Activated T-cell treated with anti-CD3 and anti-CD28 coated beads, Interleukin-2, amount 50 U/mL, for 48 hours (primary cell): ENCODE results near the gene METTL23.
"Not testable (repeated sequence)": the region's sequence is repeated elsewhere in the genome, so short reads cannot be mapped to it uniquely, and the experiment has no call there.

Experiments
- DNase-seq, 2 experiments: peaks; one replicate each; pipeline ENCODE4 v3.0.0-alpha.2; 2020

Gene METTL23

GRCh38 chr17:76696763-76697701 is 29.6 kb upstream of the METTL23 start:
- DNase-seq: no peak

DNA sequence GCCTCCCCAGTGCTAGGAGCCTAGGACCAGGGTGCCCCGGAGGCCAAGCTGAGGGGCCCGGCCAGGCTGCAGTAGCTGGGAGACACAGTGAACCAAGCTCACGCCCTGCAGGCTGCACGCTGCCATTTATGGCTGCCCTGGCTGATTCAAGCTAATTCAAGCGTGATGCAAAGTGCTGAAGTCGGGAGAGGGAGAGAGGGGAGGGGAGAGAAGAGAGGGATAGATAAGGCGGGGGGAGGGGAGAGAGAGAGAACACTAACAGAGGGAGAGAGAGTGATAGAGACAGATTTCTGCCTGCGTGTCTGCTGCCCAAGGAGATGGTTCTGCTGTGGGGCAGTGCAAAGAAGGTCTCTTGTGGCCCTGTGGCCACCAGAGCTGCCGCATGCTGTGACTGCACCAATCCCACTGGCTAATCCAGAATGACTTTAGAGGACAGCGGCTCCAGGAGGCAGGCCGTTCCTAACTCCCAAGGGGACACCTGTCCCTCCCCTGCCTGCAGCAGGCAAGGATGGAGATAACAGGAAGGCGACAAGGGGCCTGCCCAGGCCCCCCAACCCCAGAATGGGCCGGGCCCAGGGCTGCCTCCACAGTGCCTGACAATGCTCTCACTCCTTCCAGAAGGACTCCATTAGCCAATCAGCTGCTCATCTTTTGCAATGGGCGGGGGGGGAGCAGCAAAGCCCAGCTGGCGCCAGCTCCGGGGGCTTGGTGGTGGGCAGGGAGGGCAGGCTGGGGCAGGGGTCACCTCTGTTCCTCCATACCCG is 28.8 kb upstream of the METTL23 start:
- no peak for DNase-seq

- DNase-seq: not testable (repeated sequence)
These were observed 28.1 kb upstream of the METTL23 start for GRCh38 chr17:76698466-76698977.

- no peak for DNase-seq
These were observed 26.4 kb upstream of the METTL23 start for GRCh38 chr17:76700270-76700616.

GRCh38 chr17:76700617-76701470 is 25.8 kb upstream of the METTL23 start:
- no peak for DNase-seq

- DNase-seq: no peak
These were observed 25.1 kb upstream of the METTL23 start for GRCh38 chr17:76701471-76701967.

GRCh38 chr17:76702076-76702475 is 24.6 kb upstream of the METTL23 start:
- DNase-seq: no peak

DNA sequence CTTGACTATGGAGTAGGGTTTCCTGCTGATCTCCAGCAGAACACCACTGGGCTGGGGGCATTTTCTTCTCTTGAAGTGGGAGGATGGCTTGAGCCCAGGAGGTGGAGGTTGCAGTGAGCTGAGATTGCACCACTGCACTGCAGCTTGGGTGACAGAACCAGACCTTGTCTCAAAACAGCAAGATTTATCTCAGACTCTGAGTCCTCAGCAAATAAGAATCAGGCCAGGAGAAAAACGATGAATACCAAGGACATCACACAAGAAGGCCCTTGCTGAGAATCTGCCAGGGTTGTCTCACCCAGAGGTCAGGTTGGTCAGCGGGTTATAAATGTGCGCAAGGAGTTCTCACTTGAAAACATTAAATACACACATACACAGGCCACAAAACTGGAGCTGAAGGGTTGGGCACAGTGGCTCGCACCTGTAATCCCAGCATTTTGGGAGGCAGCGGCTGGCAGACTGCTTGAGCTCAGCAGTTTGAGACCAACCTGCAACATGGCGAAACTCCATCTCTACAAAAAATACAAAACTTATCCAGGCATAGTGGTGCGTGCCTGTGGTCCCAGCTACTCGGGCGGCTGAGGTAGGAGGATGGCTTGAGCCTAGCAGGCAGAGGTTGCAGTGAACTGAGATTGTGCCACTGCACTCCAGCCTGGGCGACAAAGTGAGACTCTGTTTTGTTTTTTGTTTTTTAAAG is 23.6 kb upstream of the METTL23 start:
- DNase-seq: no peak

DNA sequence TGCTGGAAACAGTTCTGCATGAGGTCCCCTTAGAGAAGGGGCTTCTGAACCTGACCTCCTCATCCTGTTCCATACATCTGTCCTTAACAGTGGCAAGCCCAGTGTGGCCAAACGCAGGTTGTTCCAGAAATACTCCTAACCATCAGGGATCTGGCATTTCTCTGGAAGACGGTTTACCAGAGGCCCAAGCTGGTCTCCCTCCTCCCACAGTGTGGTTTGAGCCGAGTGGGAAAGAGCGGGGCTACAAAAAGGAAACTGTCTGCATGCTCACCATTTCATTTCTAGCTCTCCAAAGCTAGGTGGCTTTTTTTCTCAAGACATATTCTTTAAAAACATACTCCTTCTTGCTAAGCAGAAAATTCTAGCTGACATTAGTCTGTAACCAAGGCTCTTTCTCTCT is 21.8 kb upstream of the METTL23 start:
- DNase-seq: no peak

DNA sequence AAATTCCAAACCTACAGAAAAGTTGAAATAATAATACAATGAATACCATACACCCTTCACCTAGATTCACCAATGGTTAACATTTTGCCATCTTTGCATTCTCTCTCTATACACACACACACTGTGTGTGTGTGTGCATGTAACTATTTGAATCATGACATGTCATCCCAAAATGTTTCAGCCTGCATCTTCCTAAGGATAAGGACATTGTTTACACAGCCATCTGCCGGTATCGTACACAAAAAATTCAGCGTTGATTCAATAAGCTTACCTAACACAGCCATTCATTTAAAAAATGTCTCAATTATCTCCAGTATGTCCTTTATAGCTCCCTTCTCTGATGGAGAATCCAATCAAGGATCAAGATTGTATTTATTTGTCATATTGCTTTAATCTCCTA is 19.8 kb upstream of the METTL23 start:
- DNase-seq: no peak

GRCh38 chr17:76707985-76708807 is 18.4 kb upstream of the METTL23 start:
- DNase-seq: no peak

- DNase-seq: no peak
These were observed 17.3 kb upstream of the METTL23 start for GRCh38 chr17:76709077-76709950.

- not testable (repeated sequence) for DNase-seq
These were observed 16.4 kb upstream of the METTL23 start for GRCh38 chr17:76709951-76710862.

- DNase-seq: peak; percentile 71 to 77
These were observed 15.6 kb upstream of the METTL23 start, which contains the start of gene MXRA7 for GRCh38 chr17:76710863-76711611. TSS of gene MXRA7 (minus strand) at chr17:76710965. CDS start at chr17:76710946, 19 bp downstream.

DNA sequence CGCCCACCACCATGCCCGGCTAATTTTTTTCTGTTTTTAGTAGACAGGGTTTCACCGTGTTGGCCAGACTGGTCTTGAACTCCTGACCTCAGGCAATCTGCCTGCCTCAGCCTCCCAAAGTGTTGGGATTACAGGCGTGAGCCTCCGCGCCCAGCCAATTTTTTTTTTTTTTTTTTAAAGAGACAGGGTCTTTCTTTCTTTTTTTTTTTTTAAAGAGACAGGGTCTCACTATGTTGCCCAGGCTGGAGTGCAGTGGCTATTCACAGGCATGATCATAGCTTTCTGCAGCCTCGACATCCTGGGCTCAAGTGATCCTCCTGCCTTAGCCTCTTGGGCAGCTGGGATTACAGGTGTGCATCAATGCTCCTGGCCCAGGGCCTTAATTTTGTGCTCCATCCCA is 14.3 kb upstream of the METTL23 start:
- DNase-seq: not testable (repeated sequence)

DNA sequence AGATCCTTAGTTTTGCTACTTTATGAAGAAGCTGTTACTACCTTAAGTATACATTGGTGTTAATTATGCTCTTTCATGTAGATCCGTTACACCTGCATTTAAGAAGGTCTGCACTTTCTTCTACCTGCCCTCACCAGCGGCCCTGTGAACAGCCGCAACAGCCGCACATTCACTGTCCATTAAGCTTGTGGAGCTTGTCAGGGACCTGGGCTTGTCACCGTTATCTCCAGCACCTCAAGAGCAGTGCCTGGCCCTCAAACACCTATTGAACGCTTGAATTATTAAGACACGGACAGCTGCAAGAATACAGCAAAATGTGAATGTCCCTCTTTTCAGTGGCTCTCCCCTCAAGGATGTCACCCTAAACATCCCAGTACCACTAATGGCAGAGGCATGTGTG is 12.9 kb upstream of the METTL23 start:
- no peak for DNase-seq

GRCh38 chr17:76714336-76714735 is 12.3 kb upstream of the METTL23 start:
- DNase-seq: no peak
